Measurements from ENCODE around the gene CASP8. TPM values are rescaled to one million over a fixed set of nuclear protein-coding genes. Genes with fewer than 3 reads are reported as not detected.

The CASP8 gene
- total and polyA plus RNA-seq, 2 of the 8 experiments (the other 6 are each of a cell fraction or from before 2014, with no cell fraction given): 2.3 to 3.6 TPM

- Histone ChIP-seq H3K18ac (ENCODE audit: extremely low read depth, low read length) (no peak overlapping the region), H3K4ac (replicated peaks; ENCODE audit: insufficient read length, low read depth, low read length) (no peak overlapping the region), H4K8ac (ENCODE audit: extremely low read depth, insufficient read depth, low read length) (no peak overlapping the region), H4K5ac (ENCODE audit: insufficient read length, low read depth, low read length) (no peak overlapping the region), H3K23ac (ENCODE audit: insufficient read length) (no peak overlapping the region), H3K36me3 (ENCODE audit: control insufficient read depth in 2 of 4, insufficient read depth in 4 of 4, low read length in 3 of 4) (no peaks in the 10 kb centered on the region), H4K91ac (replicated peaks; ENCODE audit: insufficient read length, low read length) (no peak overlapping the region), H3K9ac (replicated peaks in 1 of 4; ENCODE audit: extremely low read depth in 1 of 4, low read depth in 3 of 4, low read length in 3 of 4) (no peak overlapping the region), H2AK5ac (ENCODE audit: low read depth, low read length) (no peak overlapping the region), H3K27me3 (replicated peaks in 1 of 4; ENCODE audit: control insufficient read depth in 3 of 4, extremely low read depth in 1 of 4, insufficient read depth in 3 of 4, low read length in 3 of 4) (no peaks in the 10 kb centered on the region), H3K56ac (replicated peaks; ENCODE audit: insufficient read length, low read depth, low read length) (no peak overlapping the region), H3K79me1 (ENCODE audit: low read depth, low read length) (no peaks in the 10 kb centered on the region), H4K20me1 (replicated peaks in 1 of 2; ENCODE audit: control insufficient read depth in 1 of 2, insufficient read depth in 2 of 2, low read length in 2 of 2) (no peaks in the 10 kb centered on the region), H2BK120ac (replicated peaks; ENCODE audit: low read depth, low read length) (no peak overlapping the region), H2BK20ac (ENCODE audit: low read length) (no peak overlapping the region), H2BK12ac (ENCODE audit: low read depth, low read length) (no peak overlapping the region), H3K23me2 (ENCODE audit: low read depth, low read length) (no peaks in the 10 kb centered on the region), H3K4me3 (ENCODE audit: extremely low read depth in 1 of 4, insufficient read depth in 2 of 4, low read depth in 3 of 4, low read length in 4 of 4) (no peak overlapping the region), H3K79me2 (ENCODE audit: control insufficient read depth in 1 of 2, insufficient read depth in 2 of 2, low read length in 2 of 2) (no peaks in the 10 kb centered on the region), H3K14ac (ENCODE audit: insufficient read length) (no peak overlapping the region), H3K4me1 (replicated peaks in 1 of 4; ENCODE audit: control insufficient read depth in 3 of 4, insufficient read depth in 4 of 4, low read length in 3 of 4) (no peaks in the 10 kb centered on the region), H2BK5ac (ENCODE audit: low read depth, low read length) (no peak overlapping the region), H2AFZ (ENCODE audit: low read length) (no peak overlapping the region), H3K27ac (ENCODE audit: low read depth, low read length) (no peak overlapping the region), H3K9me3 (ENCODE audit: insufficient read depth in 2 of 2, low read depth in 1 of 2, low read length in 1 of 2) (no peaks in the 10 kb centered on the region), H3K4me2 (ENCODE audit: insufficient read depth in 1 of 2, low read depth in 2 of 2, low read length in 2 of 2) (no peak overlapping the region), H2BK15ac (ENCODE audit: low read length) (no peak overlapping the region)
- 92% methylated on average over 12 of the region's 12 CpGs; no CpG with 5 or more reads in 1 of the 2 experiments for WGBS, 2 experiments (ENCODE audit: extremely low coverage in 1 of 2, insufficient coverage in 1 of 2, insufficient read length in 1 of 2, insufficient replicate concordance in 2 of 2, low coverage in 1 of 2, low lambda C conversion rate in 2 of 2, missing lambda C conversion rate in 1 of 2)
- ChIA-PET POLR2A (ENCODE audit: partially characterized antibody) (no interaction called here), CTCF (ENCODE audit: partially characterized antibody) (interaction anchor here (1.5 kb wide), 2 partner anchors 10 to 35 kb away, joined by 4 to 8 read pairs; no protein-coding TSS in a partner anchor)
- DNase-seq (ENCODE audit: low read depth in 1 of 2, low spot score in 2 of 2) (no peak), FAIRE-seq (no peak)
- no peak for TF ChIP-seq EGR1 (IDR thresholded peaks at IDR 0.05; ENCODE audit: borderline replicate concordance, low read depth, low read length)
- TF ChIP-seq TBP (IDR thresholded peaks at IDR 0.05; ENCODE audit: low read depth, low read length): no peak
- TF ChIP-seq CHD2 (IDR thresholded peaks at IDR 0.05; ENCODE audit: low read length): no peak
- TF ChIP-seq SRF (IDR thresholded peaks at IDR 0.05; ENCODE audit: low read depth, low read length): no peak
- no peak for TF ChIP-seq KDM1A (IDR thresholded peaks at IDR 0.05; ENCODE audit: borderline replicate concordance, low read length)
- no peak for TF ChIP-seq YY1 (IDR thresholded peaks at IDR 0.05; ENCODE audit: low read depth, low read length)
- TF ChIP-seq KDM5A (IDR thresholded peaks at IDR 0.05; ENCODE audit: low read length): no peak
- TF ChIP-seq USF2 (IDR thresholded peaks at IDR 0.05; ENCODE audit: low read length): no peak
- no peak for TF ChIP-seq HDAC2 (IDR thresholded peaks at IDR 0.05; ENCODE audit: borderline replicate concordance in 1 of 2, low read depth in 2 of 2, low read length in 2 of 2)
- TF ChIP-seq NRF1 (IDR thresholded peaks at IDR 0.05; ENCODE audit: low read depth, low read length): no peak
- no peak for TF ChIP-seq RNF2 (IDR thresholded peaks at IDR 0.05; ENCODE audit: borderline replicate concordance, low read depth, low read length, missing control alignments, poor library complexity, severe bottlenecking)
- TF ChIP-seq CHD1 (IDR thresholded peaks at IDR 0.05; ENCODE audit: low read depth, low read length): no peak
Observed at GRCh38 chr2:201267278-201268030, 7.1 kb downstream of the CASP8 start.
